GM21619 (cell line): ENCODE measurements around the gene CPED1.

Experiments used
- ATAC-seq: cut with Tn5 transposase; IDR thresholded peaks from one replicate; pipeline ENCODE4 v1.9.1; 2021; ENCODE audit not compliant: unreplicated experiment

CPED1 gene

DNA sequence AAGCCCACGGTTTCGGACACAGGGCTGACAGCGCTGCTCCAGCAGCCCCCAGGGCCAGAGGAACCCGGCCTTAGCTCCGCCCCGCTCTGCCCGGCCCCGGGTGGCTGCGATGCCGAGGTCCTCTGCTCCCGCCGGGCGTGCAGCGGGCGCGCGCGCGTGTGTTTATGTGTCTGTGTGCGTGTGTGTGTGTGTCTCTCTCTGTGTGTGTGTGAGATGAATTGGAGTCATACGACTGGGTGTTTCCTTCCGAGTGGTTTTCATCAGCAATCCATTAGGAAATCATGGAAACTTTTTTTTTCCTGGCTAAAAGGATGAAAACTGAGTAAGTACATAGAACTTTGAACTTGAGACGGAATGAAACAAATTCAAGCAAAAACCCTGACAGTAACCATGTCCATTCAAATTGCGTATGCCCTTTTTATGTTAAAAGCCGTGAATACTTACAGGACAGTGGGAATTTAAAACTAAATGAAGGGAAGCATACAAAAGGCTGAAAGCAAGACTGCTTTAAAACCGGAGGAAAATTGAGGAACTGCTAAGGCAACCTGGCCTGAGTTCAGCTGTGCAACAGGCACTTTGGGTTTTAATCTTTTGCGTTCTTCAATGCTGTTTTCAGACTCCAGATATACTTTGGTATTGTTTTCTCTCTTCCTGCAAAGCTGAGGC is at the start of gene CPED1:
Gene CPED1, plus strand, starts transcription at position 121 of the 666 bp plus-strand sequence. CDS start 911 bp downstream, outside the sequence.
- ATAC-seq = peak; percentile 35

DNA sequence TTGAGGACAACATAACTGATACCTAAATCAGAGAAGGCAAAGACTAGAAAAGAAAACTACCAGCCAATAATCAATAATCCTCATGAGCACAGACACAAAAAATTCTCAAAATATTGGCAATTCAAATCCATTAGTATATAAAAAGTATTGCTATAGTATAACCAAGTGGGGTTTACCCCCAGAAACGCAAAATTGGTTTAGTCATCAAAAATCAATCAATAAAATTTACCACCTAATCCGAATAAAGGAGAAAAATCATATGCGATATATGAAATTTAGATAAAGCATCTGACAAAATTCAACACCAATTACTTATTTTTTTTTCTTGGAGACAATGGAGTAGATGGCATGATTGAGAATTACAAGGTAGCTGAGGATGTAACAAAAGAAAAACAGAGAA is 49.2 kb upstream of the CPED1 start:
- no peak for ATAC-seq

DNA sequence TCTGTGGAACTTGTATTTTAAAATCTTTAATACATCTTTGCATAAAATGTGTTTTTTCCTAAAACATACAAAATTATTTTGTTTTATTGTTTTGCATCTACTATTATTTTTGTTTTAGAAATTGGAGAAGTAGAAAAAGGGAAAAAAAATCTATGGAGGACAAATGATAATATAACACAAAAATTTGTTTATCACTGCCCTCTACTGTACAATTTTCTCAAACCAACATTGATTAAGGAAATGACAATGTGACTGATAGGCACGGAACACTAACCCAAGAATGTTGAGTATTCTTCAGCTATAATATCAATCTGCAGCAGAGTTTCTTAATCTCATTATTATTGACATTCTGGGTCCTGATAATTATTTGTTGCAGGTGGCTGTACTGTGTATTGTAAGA is 47.4 kb upstream of the CPED1 start:
- peak; percentile 59 for ATAC-seq

DNA sequence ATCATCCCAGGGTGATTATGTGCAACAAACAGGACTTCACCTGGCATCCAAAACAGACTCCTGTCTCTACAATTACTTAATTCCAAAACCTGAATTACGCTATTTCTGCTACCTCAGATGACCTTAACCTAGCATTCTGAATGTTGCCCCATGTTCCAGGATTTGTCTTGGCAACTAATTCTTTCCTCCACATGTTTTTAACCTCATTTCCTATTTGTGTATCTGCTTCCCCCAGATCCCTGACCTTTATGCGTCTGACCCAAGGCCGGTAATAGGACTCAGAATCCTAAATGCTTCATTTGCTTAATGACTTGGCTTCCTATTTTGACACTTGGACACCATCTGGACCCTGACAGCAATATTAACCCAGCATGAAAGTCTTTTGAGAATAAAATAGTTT is 46.7 kb upstream of the CPED1 start:
- no peak for ATAC-seq

DNA sequence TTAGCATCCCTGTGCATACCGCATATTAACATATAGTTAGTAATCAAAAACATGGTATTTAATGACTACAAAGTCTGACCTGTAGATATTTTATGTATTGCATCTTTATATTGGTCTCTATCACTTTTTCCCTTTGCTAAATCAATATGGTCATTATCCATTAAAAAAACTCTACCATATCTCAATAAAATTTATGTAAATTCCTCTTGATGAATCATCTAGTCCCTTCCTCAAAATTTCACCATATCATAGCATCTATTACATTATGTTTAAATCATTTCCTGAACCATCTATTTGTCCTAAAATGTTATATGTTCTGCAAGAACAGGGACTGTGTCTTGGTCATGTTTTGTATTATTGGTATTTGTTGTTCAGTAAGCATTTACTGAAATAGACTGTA is 45.6 kb upstream of the CPED1 start:
- ATAC-seq = no peak

DNA sequence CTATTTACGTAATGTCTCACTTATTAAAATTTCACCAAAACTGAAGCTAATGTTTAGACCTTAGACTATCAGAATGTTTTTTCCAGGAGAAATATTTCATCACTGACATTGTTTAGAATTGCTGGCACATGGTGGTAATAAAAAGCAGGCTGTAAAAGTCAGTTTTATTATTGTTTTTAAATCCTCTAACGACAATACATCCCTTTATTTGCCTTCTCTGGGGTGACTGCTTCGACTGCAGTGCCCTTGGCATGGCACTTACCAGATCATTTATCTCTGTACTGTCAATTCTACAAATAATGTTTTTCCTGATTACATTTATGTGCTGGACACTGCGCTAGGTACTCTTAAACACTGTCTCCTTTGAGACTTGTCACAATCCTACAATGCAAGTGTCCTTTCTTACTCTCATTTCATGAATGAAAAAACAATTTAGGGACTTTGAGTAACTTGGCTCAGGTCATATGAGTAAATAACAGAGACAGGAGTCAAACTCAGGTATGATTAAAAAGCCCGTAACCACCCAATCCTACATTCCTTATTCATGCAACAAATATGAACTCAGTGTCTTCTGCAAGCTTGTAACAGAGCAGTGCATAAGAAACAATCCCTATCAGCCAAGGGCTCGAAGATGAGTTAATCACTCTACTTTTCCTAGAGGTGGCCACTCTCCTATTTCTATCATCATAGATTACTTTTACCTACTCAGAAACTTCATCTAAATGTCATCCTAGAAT is 43.5 kb upstream of the CPED1 start:
- ATAC-seq = no peak

DNA sequence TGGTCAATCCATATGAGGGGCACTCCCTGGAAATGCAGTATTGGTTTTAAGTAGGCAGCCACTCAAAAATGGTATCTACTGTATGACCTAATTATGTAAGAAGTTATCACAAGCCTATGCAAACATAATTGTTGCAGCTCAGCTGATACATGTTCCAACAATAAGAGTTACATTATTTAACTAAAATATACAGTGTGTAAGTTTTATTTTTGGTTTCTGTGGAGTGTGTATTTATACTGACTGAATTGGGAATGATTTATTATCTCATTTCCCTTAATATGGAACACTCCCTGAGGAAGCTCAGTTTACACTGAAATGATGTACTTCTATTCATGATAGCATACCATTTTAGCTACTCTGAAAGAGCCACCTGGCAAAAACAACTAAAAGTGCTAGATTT is 40.5 kb upstream of the CPED1 start:
- no peak for ATAC-seq

DNA sequence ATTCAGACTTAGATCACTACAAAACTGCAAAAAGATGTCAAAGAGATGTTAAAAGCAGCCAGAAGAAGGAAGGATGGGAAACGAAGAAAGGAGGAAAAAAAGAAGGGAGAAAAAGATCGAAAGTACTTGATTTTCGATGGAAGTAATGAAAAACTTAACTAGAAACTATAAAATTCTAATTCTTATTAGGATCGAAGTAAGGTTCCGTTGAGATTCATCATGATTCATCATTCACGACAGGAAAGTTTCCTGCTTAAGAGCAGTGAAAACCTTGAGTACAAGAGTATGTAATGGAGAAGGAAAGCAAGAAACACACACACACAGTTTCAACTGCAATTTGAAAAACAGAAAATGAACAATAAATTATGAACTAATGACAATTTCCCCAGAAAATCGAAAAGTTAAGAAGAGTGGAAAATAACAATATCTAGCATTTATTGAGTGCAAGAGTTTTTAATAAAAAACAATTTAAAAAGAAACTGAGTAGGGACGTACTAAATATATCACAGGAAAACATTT is 39.1 kb upstream of the CPED1 start:
- no peak for ATAC-seq

DNA sequence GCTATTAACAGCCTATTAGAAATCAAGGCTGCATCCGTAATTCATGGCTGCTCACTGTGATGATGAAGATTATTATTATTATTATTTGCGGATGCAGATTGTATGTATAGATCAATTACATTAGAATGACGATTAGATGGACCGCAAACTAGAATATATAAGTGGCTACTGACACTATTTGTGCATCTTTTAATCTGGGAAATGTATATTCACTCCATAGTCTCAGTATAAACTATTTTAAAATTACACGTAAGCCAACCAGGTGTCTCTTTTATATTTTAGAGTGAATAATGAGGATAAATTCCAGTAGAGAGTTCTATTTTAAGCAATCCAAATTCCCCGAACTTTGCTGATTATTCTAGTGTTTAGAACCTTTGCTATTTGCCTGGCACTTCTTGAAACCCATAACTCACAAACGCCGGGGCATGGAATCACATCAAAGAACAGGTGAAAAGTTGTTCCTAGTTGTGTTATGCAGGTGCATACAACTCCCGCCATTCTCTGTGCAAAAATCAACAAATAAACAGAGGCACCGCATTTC is 38.4 kb upstream of the CPED1 start:
- ATAC-seq = no peak

DNA sequence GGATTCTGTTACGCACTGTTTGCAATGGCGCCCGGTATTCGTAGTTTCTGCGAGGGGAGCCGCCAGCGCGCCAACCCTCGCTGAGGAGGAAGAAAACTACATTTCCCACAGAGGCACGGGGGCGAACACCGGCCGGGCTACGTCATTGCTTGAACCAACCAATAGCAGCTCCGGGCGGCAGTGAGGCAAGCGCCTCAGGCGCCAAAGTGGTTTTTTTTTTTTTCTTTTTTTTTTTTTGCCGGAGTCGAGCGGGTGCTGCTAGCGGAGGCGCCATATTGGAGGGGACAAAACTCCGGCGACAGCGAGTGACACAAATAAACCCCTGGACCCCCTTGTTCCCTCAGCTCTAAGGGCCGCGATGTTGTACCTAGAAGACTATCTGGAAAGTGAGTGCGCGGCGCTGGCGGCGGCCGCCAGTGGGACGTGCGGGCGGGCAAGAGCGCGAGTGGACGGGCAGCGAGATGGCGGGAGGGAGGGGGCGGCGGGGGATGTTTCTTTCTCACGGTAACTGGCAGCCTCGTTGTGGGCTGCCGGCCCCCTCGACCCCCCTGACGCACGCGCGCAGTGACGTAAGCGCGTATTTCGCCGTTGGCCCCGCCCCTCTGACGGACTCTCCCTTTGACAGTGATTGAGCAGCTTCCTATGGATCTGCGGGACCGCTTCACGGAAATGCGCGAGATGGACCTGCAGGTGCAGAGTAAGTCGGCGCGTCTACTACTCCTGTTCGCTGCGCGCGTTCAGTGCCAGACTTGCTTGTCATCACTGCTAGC is 37.8 kb upstream of the CPED1 start, which contains the start of gene ING3:
Gene ING3, plus strand, starts transcription at position 239 of the 770 bp plus-strand sequence. Its CDS starts 120 bp downstream, at position 359.
- peak; percentile 95 for ATAC-seq

DNA sequence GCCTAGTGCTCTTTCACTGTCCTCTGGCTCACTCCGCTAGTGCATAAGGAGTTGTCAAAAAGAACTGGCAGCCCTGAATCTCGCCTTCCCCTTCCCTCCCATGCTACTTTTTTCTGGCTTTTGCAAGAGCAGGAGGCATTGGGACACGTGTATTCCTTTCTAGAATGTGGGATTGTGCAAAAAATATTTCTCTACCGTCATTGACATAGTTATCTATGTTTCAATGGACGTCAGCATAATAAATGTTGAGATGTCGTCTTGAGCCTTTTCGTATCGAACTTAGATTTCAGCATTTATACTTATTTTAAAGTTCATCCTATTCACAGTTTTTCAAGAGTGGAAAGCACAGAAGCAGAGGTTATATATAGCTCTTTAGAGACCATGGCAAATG is 37.2 kb upstream of the CPED1 start:
- ATAC-seq = no peak

DNA sequence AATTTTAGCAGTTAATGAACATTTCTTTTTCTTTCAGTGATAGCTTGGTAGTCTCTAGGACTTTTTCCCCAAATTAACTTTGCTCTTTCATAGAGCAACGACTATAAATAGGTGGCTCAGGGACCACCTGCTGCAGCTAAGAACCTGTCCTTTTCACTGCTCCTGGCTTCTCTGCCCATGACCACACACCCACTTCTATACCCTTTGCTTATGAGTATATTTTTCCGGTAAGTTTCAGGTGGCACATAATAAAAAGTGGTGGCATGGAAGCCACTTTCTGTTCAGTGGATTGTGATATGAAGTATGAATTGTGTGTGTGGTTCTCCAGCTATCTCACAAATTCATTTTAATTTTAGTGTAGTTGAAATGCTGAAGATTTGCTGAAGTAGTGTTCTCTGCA is 36.7 kb upstream of the CPED1 start:
- ATAC-seq = no peak

DNA sequence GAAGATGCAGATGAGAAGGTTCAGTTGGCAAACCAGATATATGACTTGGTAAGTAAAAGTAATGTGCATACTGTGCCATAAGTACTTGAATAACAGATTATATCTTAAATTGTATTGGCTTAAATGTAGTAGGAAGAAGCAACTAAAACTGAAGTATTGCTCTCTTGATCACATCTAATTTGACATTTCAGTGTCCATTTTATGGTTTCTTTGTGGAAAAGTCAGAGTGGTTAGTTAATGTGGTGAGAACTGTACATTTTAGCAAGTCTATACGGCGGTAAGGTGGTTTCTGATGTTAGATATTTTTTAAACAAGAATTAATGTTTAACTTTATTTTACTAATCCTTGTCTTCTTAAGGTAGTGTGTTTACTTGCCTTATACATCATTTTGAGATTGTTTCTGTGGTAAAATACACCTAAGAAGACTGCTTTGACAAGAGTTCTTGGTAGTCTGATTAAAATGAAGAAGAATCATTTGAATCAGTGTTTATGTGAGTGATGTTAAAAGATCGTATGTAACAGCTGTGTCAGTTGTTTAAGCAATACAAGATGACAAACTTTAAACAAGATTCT is 32.8 kb upstream of the CPED1 start:
- ATAC-seq = peak; percentile 41

DNA sequence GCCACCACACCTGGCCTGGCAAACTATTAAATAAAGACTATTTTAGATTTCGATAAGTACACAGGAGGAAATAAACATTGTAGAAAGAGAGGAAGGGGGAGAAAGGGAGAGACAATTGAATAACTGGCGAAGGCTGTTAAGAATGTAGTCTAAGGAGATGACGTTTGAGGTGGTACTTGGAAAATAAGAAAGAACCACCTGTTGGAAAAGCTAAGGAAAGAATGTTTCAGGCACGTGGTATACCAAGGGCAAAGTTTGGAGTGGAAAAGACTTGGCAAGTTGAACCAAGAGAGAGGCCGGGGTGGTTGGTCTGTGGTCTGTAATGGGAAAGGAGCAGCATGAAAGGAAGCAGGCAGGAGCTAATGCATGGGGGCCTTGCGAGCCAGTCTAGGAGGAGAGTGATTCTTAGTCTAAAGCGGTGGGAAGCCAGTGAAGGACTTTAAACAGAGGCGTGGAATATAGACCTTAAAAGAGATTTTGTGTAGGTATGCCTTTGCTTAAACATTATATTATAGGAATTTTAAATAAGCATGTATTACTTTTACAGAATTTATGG is 28.5 kb upstream of the CPED1 start:
- no peak for ATAC-seq

DNA sequence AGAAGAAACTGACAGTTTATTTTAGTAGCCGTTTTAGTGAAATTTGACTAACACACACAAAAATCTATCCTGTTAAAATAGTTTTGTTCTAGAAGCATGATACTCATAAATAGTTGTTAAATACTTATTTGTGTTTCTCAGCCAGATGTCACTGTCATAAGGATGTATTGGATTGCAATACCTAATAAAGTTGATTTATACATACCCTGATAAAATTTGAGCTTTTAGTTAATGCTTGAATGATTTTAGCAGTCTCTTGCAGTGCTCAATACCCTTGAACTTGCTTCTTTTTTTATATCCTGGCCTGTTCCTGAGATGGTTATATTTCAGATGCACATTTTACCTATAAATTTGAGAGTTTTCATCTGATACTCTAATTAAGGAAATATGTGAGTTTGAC is 27.8 kb upstream of the CPED1 start:
- no peak for ATAC-seq

DNA sequence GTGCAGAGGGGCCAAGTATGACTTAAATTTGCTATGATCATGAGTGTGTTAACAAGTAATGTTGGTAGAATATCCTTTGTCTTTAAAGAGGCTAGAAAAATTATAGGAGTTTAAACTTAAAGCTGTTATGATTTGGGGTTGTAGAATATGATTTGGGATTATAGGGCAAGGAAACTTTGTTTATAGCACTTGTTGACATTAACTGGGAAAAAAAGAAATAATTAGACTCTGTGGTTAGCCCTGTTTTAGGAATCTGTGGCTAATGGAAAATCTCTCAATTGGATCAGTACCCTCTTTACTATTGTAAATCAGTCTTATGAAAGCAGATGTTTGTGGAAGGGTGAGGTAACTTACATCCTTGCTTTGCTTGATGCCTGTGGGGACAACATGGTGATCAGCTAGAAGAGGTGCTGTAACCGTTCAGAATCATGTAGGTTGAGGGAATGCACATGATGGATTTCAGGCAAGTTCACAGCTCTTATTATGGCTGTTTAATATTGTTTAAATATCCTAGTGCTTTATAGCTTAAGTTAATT is 26.8 kb upstream of the CPED1 start:
- no peak for ATAC-seq

DNA sequence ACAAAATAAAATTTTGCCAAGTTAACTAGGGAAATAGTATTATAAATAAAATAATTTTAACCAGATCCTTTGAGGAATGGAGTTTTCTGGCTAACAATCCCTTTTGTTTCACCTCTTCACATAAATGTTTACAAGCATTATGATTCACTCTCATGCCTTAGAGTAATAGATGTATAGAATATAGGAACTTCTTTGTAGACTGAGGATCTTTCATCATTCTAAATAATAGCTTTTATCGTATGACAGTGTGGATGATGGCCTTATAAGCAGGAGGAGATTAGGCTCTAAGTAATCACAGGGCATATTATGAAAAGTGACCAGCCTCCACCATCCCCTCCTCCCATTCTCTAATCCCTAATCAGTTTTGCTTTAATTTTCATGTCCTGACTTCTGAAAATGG is 24.4 kb upstream of the CPED1 start:
- ATAC-seq = no peak

DNA sequence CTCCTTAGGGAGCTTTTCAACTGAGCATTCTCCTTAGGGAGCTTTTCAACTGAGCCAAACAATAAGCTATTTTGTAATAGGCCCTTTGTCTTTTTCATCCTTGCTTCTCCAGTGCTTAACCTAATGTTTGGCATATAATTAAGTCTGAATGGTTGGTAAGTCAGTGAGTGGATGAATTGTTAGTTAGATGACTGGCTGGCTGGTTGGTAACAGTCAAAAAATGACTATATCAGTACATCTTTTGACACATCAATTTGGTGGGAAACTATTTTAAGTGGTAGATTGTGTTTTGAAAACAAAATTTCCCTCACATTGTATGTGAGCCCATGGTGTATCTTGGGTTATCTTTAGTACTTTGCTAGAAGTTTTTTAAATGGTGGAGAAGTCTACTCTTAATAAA is 21.6 kb upstream of the CPED1 start:
- ATAC-seq = no peak

DNA sequence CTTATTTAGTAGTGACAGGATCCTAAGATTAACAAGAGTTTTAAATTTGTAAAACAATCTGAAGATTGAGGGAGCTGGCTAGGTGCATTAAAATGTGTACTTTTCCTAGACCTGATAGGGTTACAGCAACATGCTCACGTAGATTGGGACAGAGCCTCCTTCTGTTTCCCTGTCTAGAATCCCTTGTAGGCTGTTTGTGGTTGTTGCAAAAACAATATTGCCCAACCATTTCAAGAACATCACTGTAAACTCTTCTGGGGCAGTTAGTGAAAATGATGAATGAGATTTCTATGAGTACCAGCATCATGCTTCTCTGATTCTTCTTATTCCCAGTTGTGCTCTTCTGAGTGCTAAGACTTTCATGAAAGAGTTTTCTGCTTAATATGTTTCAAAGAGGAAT is 14.7 kb upstream of the CPED1 start:
- no peak for ATAC-seq

DNA sequence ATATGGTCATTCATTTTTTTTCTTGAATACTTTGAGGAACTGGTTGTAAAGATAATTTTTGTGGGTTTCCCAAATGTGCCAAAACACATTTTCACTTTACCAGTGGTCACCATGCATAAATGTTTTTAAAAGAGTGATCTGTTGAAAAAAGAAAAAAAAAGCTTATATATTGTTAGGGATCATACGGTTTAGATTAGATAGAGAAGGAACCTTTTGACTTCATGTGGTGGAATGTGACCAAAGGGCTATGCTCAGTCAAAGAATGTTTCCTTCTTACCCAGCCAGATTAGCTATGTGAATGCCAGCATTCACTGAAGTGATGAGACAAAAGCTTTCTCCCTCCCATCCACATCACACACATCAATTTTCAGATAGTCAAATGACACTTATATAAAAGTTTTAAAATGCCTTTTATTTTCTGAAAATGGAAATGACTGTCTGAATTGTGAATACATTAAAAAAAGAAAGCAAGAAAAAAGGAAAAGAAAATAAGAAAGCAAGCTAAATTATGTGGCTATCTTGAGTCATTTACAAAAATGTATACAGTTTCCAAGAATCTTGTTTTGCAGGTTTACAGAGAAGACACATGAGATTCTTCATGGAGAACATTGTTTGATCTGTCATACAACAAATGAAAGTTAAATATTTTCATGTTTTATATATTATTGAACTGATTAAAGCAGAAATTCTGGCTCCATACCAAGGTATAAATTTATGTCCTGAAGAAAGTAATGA is 8.6 kb upstream of the CPED1 start:
- ATAC-seq = no peak
